Adipose tissue (tissue), 3 donors: Measurements from ENCODE around the gene STXBP3. TPM values are rescaled to one million over a fixed set of nuclear protein-coding genes. Genes with fewer than 3 reads are reported as not detected.

Source experiments
- H3K27ac ChIP-seq: one replicate; pipeline ENCODE4 v1.5.1; 2013; ENCODE audit warnings: low read depth, low read length
- WGBS, 3 donors: extraction: QIAGEN DNeasy Blood & Tissue Kit; methylation state at CpG; one replicate each; pipeline ENCODE4 v1.1.7; 2013; 5-methylcytosine and 5-hydroxymethylcytosine counted together
- polyA plus RNA-seq, 3 donors: library from polyadenylated mRNA; stranded (reverse); fragments of 200-250 nt; gene quantifications; one replicate each; pipeline ENCODE4 v1.2.3, GENCODE V29; 2013
- donor health status: healthy with polysubstance abuse.
- donor health status: Bipolar disorder and iron deficiency.
- donor health status: healthy.

The STXBP3 gene
- polyA plus RNA-seq, 3 donors = 15.9 to 27.4 (median 19.2) TPM

- 58 to 73% (median 63%) methylated on average over 3 of the region's 3 CpGs for WGBS, 3 donors
- no peak overlapping the region for H3K27ac ChIP-seq
Observed at GRCh38 chr1:108854221-108855019, 107.9 kb downstream of the STXBP3 start.

GRCh38 chr1:108856994-108857393, 110.5 kb downstream of the STXBP3 start, which contains the start of gene AKNAD1:
AKNAD1 (minus strand) TSS chr1:108857094; CDS start chr1:108852664, 4,430 bp downstream.
- 50 to 83% (median 65%) methylated on average over 1 of the region's 1 CpG for WGBS, 3 donors
- H3K27ac ChIP-seq = no peak within 1 kb of the TSS

GRCh38 chr1:108858230-108858950, 111.9 kb downstream of the STXBP3 start:
- WGBS, 3 donors = 67 to 75% (median 74%) methylated on average over 6 of the region's 6 CpGs
- H3K27ac ChIP-seq = no peak overlapping the region

Other genes starting within 250 kb of the STXBP3 start
- 10 to 100 TPM in 1 of 3 donors, 1 to 10 TPM in 2; 1.8 to 17.5 (median 4.1) TPM for gene EEIG2, start 186.6 kb upstream of the STXBP3 start, polyA plus RNA-seq
- 1 to 10 TPM; 1.6 to 7.2 (median 5.4) TPM for gene HENMT1, start 85.6 kb upstream of the STXBP3 start, polyA plus RNA-seq
- 10 to 100 TPM; 19.3 to 22.9 (median 21.7) TPM for gene PRPF38B, start 54.4 kb upstream of the STXBP3 start, polyA plus RNA-seq
- gene FNDC7, start 33.8 kb upstream of the STXBP3 start, polyA plus RNA-seq = not detected
- under 1 TPM in 2 of 3 donors, not detected in 1; 0.22 to 0.67 TPM for gene AKNAD1, start 110.4 kb downstream of the STXBP3 start, polyA plus RNA-seq
- 1 to 10 TPM in 2 of 3 donors, under 1 TPM in 1; 0.26 to 7.4 (median 1.9) TPM for gene GPSM2, start 130.3 kb downstream of the STXBP3 start, polyA plus RNA-seq
- gene CLCC1, start 216.8 kb downstream of the STXBP3 start, polyA plus RNA-seq = 10 to 100 TPM in 2 of 3 donors, 1 to 10 TPM in 1; 8.7 to 15.2 (median 11.4) TPM